AG08396 (cell line): ENCODE results near the gene GLIPR1.
A peak's percentile ranks its signal among the peaks of the same experiment; 100 is the strongest.
"Not testable (repeated sequence)": the region's sequence is repeated elsewhere in the genome, so short reads cannot be mapped to it uniquely, and the experiment has no call there.

Source experiments
- DNase-seq: peaks from one replicate; pipeline ENCODE4 v3.0.0; 2012; ENCODE audit warnings: low spot score, mixed read lengths

GLIPR1 gene

DNA sequence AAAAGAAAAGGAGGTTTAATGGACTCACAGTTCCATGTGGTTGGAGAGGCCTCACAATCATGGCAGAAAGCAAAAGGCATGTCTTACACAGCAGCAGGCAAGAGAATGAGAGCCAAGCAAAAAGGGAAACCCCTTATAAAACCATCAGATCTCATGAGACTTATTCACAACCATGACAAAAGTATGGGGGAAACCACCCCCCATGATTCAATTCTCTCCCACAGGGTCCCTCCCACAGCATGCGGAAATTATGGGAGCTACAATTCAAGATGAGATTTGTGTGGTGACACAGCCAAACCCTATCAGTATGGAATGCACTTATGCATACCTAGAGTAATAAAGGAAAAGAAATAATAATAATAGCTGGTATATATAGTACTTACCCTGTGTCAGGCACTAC lies 4.5 kb upstream of the GLIPR1 start:
- no peak for DNase-seq

DNA sequence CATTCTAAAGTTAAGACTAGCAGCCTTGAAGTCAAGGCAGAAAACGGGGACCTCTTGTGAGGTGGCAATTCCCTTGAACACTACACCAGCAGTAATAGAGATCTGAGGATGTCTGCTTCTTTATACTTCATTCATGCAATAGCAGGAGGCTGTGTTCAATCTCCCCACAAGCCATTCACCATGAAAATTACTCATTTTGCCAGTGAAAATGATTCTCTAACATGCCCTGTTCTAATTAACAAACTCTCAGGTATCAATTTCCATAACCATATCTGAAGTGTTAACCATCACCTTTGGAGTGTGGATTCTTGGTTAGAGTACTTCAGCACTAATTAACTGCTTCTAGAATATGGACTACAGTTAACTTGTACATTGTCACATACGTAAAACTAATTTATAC lies 3.4 kb upstream of the GLIPR1 start:
- no peak for DNase-seq

DNA sequence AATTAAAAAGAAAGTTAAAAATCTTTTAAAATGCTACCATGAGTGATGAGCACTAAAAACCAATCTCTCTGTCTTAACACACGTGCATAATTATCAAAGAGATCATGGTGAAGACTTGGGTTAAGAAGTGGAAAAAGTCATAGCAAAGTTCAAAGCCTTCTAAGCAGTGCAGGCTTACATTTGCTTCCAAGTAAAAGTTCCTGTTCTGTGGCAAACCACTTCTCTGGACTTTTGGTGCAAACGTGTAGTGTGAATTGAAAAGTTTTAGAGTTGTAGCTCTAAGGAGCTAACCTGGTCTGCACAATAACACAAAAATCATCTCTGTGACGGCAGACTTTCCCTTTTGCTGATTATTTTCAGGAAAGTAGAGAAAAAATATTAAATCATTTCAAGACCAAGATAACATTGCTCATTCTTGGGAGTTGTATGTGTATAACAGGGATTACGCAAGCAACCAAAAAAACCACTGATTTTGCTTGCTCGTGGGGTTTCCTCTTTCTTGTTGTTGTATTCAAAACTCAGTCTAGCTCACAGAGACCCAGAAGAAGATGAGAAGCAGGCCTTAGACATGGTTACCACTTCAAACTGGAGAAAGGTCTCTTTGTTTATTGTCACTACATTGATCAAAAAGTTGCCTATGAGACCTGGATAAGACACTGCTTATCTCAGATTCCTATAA lies 2.3 kb upstream of the GLIPR1 start:
- no peak for DNase-seq

DNA sequence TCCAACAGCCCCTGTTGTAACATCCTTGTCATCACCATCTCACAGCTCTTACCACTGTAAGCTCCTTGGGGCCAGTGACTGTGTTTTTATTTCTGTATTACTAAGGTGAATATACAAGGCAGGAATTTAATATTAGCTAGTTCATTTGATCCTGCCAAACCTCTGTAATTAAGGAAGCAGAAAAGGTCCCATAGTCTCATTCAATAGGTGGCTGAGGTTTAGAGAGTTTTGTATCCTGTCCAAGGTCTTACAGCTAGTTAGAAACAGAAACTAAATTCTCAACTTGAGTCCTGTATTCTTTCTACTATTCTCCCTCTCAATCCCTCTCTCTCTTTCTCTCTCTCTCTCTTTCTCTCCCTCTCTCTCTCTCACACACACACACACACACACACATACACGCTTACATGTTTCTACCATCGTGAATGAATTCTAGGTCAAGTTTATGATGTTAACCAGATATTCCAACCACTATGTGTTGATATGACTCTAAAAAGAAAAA lies 543 bp upstream of the GLIPR1 start:
- peak; percentile 10 for DNase-seq

DNA sequence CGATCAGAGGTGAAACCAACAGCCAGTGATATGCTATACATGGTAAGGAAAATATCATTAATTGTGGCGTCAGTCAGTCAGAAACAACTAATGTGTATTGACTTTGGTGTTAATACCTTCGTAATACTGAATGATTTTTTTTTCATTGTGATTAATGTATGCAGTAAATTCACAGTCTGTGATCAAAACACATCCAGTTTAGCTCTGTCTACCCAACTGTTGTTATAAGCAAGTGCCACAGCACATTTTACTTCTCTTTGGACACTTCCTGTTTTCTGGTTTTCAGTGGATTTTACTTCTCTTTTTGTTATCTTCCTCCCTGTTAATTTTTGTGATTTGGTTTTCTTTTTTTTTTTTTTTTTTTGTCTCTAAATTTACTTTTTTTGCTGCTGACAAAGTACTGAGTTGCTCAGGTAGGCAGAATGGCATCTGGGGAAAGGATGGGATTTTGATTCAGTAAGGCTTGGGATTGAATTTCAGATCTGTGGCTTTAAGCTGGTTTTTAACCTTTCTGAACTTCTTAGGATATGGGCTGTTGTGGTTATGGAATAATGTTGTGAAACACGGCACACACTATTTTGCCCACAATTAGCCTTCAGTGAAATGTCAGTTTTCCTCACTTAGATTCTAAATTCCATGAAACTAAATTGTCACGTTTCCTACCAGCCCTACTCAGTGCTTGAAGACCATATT lies 604 bp downstream of the GLIPR1 start:
- DNase-seq, result no peak

DNA sequence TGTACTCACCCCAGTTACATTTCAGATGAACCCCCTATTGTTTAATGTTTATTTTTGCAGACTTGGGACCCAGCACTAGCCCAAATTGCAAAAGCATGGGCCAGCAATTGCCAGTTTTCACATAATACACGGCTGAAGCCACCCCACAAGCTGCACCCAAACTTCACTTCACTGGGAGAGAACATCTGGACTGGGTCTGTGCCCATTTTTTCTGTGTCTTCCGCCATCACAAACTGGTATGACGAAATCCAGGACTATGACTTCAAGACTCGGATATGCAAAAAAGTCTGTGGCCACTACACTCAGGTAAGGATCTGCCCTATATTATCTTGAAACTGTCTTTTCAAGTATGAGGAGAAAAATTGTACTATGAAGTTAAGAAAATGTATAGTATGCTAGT lies 1.2 kb downstream of the GLIPR1 start:
- peak; percentile 21 for DNase-seq

DNA sequence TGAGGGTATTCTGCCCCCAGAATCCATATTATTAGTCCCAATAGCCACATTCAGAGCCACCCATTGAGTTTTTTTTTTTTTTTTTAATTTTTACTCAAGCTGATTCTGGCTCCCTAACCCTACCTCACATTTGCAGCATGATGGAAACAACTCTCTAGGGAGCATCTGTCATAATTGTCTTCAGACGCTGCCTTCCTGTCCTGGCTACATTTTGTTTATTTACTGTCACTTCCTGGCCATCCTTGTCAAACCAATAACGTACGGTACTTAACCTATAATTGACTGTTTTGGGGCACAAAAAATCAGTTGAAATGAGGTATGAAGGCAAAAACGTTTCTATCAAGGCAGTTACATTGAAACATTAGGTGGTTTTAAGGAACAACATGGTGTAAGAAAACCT lies 2.1 kb downstream of the GLIPR1 start:
- no peak for DNase-seq

DNA sequence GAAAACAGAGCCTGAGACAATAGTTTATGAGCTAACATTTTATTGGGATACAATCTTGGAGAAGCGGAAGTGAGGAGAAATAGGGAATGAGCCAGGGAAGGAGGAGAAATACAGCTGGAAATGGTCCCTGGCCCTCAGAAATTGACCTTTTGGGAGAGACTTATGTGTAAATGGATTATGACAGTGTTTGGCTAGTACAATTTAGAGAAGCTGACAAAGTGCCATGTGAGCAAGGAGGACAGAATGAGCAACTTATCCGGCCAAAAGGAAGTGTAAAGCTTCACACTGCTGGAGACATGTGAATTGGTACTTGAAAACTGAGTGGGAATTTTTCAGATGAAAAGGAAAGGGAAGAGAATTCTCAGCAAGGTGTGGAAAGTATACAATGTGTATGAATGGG lies 2.9 kb downstream of the GLIPR1 start:
- no peak for DNase-seq

DNA sequence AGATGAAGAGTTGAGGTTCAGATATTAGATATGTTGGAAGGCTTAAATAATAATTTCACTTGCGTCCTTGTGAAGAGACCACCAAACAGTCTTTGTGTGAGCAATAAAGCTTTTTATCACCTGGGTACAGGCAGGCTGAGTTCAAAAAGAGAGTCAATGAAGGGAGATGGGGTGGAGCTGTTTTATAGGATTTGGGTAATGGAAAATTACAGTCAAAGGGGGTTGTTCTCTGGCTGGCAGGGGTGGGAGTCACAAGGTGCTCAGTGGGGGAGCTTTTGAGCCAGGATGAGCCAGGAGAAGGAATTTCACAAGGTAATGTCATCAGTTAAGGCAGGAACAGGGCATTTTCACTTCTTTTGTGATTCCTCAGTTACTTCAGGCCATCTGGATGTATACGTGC lies 3.9 kb downstream of the GLIPR1 start:
- not testable (repeated sequence) for DNase-seq

DNA sequence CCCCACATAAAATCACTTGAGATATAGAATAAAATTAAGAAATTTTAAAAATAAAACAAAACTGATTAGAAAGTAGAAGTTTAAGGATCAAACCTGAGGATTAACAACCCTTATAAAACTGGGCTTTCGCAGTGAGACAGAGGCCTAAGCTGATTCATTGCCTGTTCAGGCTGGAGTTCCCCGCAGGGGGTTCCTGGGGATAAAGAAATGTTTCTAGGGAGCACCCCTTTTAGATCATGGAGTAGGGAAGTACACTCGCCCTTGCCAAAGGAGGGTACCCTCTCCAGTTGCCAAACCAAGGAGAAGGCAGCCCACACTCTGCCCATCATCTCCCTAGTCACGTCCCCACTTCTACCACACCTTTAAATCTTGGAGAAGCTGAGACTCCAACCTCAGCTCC lies 6.8 kb downstream of the GLIPR1 start:
- DNase-seq, result no peak

DNA sequence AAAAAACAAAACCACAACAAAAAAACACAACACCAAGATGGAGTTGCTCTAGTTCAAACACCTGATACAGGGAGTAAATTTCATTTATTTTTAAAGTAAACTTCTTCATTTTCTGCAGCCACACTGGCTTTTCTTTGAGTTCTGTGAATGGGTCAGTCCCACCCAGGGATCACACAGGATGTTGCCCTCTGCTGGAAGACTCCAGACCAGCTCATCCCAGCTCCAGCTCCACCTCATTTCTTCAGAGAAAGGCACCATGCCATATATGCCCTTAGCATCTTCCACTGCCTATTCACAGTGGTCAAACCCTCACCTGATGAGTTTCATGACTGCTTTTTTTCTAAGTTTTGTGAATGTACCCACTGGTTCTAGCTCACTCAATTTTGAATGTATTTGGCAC lies 8.0 kb downstream of the GLIPR1 start:
- DNase-seq, result peak; percentile 37

DNA sequence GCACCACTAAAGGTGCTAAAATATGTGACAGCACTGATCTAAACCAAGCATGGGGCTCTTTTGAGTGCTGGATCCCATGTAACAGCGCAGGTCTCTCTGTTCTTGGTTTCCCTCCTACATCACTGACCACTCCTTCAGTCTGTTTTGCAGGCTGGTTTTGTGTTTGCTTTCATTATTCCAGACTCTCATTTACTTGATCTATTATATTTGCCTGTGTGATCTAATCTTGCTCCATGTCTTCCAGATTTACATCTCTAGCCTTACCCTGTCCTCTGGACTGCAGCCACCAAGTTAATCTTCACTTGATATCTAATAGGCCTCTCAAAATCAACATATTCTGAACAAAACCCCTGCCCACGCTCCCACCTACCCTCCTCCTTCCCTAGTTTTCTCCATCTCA lies 8.6 kb downstream of the GLIPR1 start:
- no peak for DNase-seq

DNA sequence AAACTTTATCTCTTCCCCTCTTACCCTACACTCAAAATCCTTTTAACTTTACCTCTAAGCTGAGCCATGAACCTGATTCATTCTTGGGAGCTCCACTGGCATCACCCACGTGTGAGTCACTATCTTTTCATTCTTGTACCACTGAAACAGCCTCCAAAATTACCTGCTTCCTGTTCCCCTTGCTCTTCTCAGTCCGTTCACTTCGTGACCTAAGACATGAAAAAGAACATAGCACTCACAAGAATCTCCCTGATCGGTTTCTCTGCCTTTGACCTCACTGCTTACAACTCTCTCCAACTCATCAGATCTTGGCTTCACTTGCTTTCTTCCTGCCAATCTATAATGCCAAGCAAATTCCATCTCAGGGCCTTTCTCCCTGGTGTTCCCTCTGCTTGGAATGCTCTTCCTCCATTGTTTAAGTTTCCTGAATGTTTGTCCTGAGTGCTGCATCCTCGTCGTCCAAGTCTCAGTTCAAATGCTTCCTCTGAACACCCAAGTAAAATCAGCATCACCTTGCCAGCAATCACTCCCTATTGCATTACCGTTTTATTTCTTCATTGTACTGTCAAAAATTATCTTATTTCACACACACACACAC lies 9.2 kb downstream of the GLIPR1 start:
- no peak for DNase-seq

DNA sequence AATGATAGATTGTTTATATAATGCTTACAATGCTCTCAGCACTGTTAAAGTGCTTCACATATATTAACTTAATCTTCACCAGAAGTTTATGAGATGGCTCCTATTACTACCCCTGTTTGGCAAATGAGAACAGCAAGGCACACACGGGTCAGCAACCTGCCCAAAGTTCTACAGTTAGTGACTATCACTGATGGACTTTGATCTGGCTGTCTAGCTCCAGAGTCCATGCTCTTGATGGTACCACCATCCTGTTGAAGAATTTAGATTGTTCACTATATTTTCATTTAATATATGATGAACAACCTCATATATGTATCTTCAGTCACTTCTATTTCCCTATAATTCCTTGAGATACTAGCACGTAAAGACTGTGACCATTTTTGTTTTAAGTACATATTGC lies 10.6 kb downstream of the GLIPR1 start:
- DNase-seq, result no peak

DNA sequence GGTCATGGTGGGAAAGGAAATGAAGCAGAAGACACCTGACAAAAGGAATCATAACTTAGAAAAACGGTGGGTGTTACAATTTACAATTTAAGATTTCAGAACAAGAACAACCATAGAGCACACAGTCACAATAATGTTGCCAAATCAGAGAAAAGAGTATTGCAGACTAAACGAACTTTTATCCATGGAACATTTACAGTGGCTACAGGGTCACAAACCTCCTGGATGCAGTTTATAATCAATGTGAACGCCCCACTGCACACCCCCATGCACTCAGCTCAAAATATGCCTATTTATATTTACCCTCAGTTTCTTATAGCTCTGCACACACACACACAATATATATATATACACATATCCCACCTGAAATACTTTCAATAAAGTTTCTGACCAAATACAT lies 22.9 kb downstream of the GLIPR1 start:
- no peak for DNase-seq

DNA sequence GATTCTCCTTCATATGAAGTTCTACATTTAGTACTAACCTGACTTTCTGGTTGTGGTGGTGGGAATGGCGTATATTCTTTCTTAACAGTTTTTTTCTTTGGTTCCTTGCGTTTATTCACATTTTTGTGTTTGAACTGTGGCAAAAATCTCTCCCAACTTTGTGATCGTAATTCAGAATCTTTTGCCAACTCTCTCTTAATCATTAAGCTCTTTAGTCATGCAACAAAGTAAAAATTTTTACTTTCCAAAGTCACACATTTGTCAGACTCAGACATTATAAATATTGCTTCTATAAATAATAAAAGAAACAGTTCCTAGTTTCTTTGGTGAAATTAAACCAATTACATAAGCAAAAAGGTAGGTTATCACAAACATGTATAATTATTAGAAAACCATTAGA lies 23.3 kb downstream of the GLIPR1 start:
- DNase-seq, result no peak

DNA sequence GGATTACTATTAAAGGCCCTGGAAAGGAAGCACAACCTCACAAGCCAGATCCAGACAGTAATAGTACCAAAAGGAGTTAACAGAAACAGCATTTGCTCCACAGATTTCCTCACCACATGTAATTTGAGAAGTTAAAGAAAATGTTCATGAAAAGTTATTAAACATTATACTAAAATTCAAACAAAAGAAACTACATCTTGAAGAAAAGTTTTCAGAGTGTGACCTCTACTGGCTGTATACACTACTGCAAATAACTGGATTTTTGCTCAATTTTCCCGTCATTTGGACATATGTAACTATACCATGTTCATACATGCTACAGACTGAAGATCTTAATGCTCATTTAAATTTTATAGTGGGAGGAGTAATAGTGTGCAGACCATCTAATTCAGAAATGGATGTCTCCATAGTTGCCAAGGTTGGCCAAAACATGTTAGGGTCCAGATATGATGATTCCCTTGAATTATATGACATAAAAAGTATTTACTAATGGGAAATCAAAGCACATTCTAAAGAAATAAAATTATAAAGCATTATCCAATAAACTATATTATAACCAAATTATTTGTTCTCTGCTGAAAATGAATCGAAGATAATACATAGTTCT lies 25.3 kb downstream of the GLIPR1 start:
- no peak for DNase-seq

DNA sequence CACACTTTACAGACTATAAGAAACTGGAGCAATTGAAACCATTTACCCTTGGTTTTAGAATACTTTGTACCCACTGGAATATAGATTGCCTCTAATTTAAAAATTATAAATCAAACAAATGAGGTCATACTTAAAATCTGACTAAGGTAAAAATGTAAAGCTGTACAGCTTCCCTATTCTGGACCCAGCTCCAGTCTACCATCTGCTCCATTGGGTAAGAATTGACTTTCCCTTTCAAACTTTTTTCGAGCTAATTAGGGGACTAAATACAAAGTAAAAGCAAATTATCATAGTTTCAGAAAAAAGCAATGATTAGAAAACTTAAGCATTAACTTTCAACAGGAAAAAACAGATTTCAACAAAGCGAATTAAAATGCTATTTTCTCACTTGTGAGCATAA lies 26.5 kb downstream of the GLIPR1 start:
- no peak for DNase-seq

DNA sequence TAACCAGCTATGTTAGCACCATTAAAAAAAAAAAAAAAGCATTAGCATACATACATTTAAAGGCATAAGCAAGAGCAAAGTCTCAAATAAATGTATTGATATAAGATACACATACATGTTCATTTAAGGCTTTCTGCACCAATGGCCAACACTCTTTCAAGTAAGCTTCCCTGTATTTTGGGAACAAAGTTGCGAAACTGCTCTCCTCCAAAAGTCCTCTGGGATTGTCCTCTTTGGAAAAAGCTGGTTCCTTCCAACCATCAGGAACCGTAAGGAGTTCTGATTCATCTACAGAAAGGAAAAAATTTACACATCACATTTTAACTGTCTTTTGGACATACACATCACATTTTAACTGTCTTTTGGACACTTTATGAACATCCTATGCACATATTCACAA lies 27.6 kb downstream of the GLIPR1 start:
- no peak for DNase-seq

DNA sequence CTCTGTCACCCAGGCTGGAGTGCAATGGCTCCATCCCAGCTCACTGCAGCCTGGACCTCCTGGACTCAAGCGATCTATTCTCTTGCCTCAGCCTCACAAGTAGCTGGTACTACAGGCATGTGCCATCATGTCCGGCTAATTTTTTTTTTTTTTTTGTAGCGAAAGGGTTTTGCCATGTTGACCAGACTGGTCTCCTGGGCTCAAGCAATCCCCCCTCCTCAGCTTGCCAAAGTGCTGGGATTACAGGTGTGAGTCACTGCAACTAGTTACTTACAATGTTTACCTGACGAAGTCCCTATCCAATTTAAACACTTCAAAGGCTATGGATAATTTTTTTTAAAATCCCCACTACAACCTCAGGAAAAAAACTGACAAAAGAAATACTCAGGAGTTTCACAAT lies 29.1 kb downstream of the GLIPR1 start:
- DNase-seq, result no peak

DNA sequence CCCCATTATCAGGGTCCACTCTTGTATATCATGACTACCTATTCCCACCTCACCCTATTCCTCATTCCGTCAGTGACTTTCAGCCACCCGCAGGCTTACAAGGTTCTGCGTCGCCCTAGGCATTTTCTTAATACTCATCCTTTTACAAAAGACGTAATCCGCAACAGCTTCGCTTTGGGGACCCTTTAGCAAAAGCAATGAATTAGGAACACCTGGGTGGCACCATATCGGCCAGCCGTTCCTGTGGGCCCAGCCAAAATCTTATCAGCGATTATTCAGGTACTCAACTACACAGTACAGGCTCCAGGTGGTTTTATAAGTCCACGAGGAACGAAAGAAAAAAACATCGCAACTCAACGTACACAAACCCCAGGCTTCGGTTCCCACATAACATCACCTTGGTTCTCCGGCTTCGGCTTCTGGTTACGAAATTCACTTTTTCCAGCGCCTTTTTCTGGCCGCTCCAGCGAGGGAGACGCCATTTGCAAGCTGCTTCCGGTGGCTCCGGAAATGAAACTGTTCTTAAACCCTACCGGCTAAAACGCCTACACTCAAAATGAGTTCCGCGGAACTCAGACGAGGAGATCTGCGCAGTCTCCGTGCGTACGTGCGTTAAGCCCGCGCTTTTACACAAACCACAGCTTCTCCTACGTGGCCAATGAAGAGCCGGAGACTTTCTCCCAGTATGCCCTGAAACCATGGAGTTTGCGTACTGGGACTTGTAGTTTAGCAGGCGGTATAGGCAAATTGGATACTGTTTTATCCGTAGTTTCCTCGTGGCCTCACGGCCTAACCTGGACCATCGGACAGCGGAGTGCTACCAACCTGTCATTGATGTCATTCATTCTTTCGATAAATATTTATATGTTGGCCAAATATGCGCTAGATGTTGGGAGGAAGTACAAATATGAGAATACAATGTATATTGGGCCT lies 30.8 kb downstream of the GLIPR1 start, which contains the start of gene KRR1:
KRR1 (minus strand) TSS at position 494 of the 933 bp plus-strand sequence; CDS start at position 482, 12 bp downstream.
- peak; percentile 88 for DNase-seq

DNA sequence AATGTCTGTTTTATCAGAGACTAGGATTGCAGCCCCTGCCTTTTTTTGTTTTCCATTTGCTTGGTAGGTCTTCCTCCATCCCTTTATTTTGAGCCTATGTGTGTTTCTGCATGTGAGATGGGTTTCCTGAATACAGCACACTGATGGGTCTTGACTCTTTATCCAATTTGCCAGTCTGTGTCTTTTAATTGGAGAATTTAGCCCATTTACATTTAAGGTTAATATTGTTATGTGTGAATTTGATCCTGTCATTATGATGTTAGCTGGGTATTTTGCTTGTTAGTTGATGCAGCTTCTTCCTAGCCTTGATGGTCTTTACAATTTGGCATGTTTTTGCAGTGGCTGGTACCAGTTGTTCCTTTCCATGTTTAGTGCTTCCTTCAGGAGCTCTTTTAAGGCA lies 40.7 kb downstream of the GLIPR1 start:
- not testable (repeated sequence) for DNase-seq
